T-cell (primary cell): ENCODE data around the gene RDM1. TPM values are rescaled to one million over a fixed set of nuclear protein-coding genes. Genes with fewer than 3 reads are reported as not detected.
"Not testable (repeated sequence)": the region's sequence is repeated elsewhere in the genome, so short reads cannot be mapped to it uniquely, and the experiment has no call there.

Source experiments
- ATAC-seq, 4 experiments: fragments of 200-7000 bp in 3 of 4; fragments of 150-1000 bp in 1 of 4; cut with Tn5 transposase; replicated peaks in 1 of 4; 1 replicate in 3 of 4; 2 replicates in 1 of 4; pipeline ENCODE4 v1.10.0; 2021; ENCODE audit warnings: moderate library complexity in 3 of 4, mild to moderate bottlenecking in 2 of 4, moderate number of reproducible peaks in 1 of 4
- CTCF ChIA-PET, 2 donors: fragments of 300-600 bp; sonication (Branson Sonifier 250); formaldehyde crosslinking; loops; one replicate each; lab custom pipeline; 2022; ENCODE audit warnings: antibody characterized with exemption in 2 of 2; lab: Charles Lee
- POLR2A ChIA-PET, 2 donors: fragments of 300-600 bp; sonication (Branson Sonifier 250); formaldehyde crosslinking; loops; one replicate each; lab custom pipeline; 2022; ENCODE audit warnings: antibody characterized with exemption in 2 of 2; lab: Charles Lee
- DNase-seq, 35 experiments: peaks; one replicate each; pipeline versions ENCODE4 v3.0.0 to v3.0.0-alpha.2; 2013 to 2023
- H3K27ac ChIP-seq: one replicate; pipeline ENCODE4 v1.5.1; 2013; ENCODE audit warnings: low read length
- H3K27me3 ChIP-seq, 2 experiments: replicated peaks in 1 of 2; 1 replicate in 1 of 2; 2 replicates in 1 of 2; pipeline versions ENCODE4 v1.6.1 to v1.7.0; 2013; ENCODE audit warnings: low read length in 1 of 2, mixed read lengths in 1 of 2; ENCODE audit not compliant: control insufficient read depth in 2 of 2, insufficient read depth in 2 of 2; ENCODE audit errors: extremely low read depth in 1 of 2
- H3K36me3 ChIP-seq, 2 donors: 1 replicate in 1 of 2; 2 replicates in 1 of 2; pipeline versions ENCODE4 v1.6.1 to v1.7.0; 2013; ENCODE audit warnings: low read length in 1 of 2; ENCODE audit not compliant: control insufficient read depth in 2 of 2, insufficient read depth in 1 of 2; ENCODE audit errors: extremely low read depth in 1 of 2
- H3K4me1 ChIP-seq, 2 experiments: 1 replicate in 1 of 2; 2 replicates in 1 of 2; pipeline versions ENCODE4 v1.6.1 to v1.7.0; 2013; ENCODE audit warnings: low read length in 2 of 2, mixed read lengths in 1 of 2; ENCODE audit not compliant: insufficient read depth in 2 of 2, control insufficient read depth in 1 of 2; ENCODE audit errors: extremely low read depth in 1 of 2
- H3K4me3 ChIP-seq, 2 donors: 1 replicate in 1 of 2; 2 replicates in 1 of 2; pipeline versions ENCODE4 v1.5.1 to v1.7.0; 2013; ENCODE audit warnings: mild to moderate bottlenecking in 2 of 2, low read length in 1 of 2, moderate library complexity in 1 of 2; ENCODE audit not compliant: control insufficient read depth in 1 of 2; ENCODE audit errors: extremely low read depth in 1 of 2
- H3K9me3 ChIP-seq: 2 replicates; pipeline ENCODE4 v1.7.0; 2013
- H3K27ac Mint-ChIP-seq, 2 donors: one replicate each; pipeline ENCODE4 v1.8.0; 2020 to 2021; ENCODE audit warnings: mild to moderate bottlenecking in 2 of 2, mixed read lengths in 2 of 2
- H3K27me3 Mint-ChIP-seq, 2 donors: one replicate each; pipeline ENCODE4 v1.8.0; 2021 to 2022; ENCODE audit warnings: mixed read lengths in 2 of 2
- H3K36me3 Mint-ChIP-seq: one replicate; pipeline ENCODE4 v1.8.0; 2021; ENCODE audit warnings: mixed read lengths
- H3K4me1 Mint-ChIP-seq, 3 donors: one replicate each; pipeline ENCODE4 v1.8.0; 2020 to 2022; ENCODE audit warnings: mixed read lengths in 3 of 3, mild to moderate bottlenecking in 1 of 3
- H3K4me3 Mint-ChIP-seq, 3 donors: one replicate each; pipeline ENCODE4 v1.8.0; 2020 to 2022; ENCODE audit warnings: mild to moderate bottlenecking in 3 of 3, mixed read lengths in 3 of 3, moderate library complexity in 3 of 3
- H3K9me3 Mint-ChIP-seq, 3 donors: one replicate each; pipeline ENCODE4 v1.8.0; 2020 to 2022; ENCODE audit warnings: mixed read lengths in 3 of 3
- WGBS: methylation state at CpG from one replicate; pipeline ENCODE4 v1.1.5; 2013; ENCODE audit warnings: missing lambda C conversion rate; ENCODE audit not compliant: insufficient coverage; 5-methylcytosine and 5-hydroxymethylcytosine counted together
- total RNA-seq, 35 experiments: library from RNA in 6 of 35; stranded (reverse) in 6 of 35; fragments of 120-200 nt in 1 of 35; gene quantifications; one replicate each; pipeline versions ENCODE4 v1.2.1 to v1.2.4 and lab custom pipeline; 2013 to 2026

The RDM1 gene
- total RNA-seq, 5 donors from 2014 or later (not counting 1 experiment from before 2014, with no cell fraction given): 0.40 to 1.5 (median 0.83) TPM

GRCh38 chr17:35900280-35900679 lies 30.3 kb downstream of the RDM1 start:
- Histone ChIP-seq H3K4me3 (no peak overlapping the region), H3K36me3 (no peaks in the 10 kb centered on the region), H3K27ac (peak overlapping the region; percentile 70), H3K9me3 (no peaks in the 10 kb centered on the region), H3K27me3 (no peaks in the 10 kb centered on the region), H3K4me1 (peaks cover 8 to 81% of the 10 kb centered on the region in 2 experiments)
- POLR2A ChIA-PET: interaction anchor here in 1 of 2 donors (0.6 kb wide), 1 partner anchor 58 kb away, joined by 4 read pairs; no protein-coding TSS in a partner anchor
- Mint-ChIP-seq H3K36me3 (no peaks in the 10 kb centered on the region), H3K27ac (peak overlapping the region; percentile 85 to 95), H3K4me1 (peaks cover 29 to 64% (median 63%) of the 10 kb centered on the region in 3 donors), H3K4me3 (peak overlapping the region; percentile 18 to 58 (median 58)), H3K27me3 (peaks cover 0 to 2% of the 10 kb centered on the region in 2 donors), H3K9me3 (no peaks in the 10 kb centered on the region)
- peak in 3 of 4 experiments; percentile 27 to 47 (median 36) for ATAC-seq
- CTCF ChIA-PET: interaction anchor here (0.7 to 1.0 kb wide), 2 partner anchors 9 to 21 kb away, joined by 3 to 8 read pairs; no protein-coding TSS in a partner anchor
- DNase-seq: peak in 4 of 35 experiments; percentile 30 to 49 (median 36)
- WGBS: 47% methylated on average over 3 of the region's 5 CpGs

DNA sequence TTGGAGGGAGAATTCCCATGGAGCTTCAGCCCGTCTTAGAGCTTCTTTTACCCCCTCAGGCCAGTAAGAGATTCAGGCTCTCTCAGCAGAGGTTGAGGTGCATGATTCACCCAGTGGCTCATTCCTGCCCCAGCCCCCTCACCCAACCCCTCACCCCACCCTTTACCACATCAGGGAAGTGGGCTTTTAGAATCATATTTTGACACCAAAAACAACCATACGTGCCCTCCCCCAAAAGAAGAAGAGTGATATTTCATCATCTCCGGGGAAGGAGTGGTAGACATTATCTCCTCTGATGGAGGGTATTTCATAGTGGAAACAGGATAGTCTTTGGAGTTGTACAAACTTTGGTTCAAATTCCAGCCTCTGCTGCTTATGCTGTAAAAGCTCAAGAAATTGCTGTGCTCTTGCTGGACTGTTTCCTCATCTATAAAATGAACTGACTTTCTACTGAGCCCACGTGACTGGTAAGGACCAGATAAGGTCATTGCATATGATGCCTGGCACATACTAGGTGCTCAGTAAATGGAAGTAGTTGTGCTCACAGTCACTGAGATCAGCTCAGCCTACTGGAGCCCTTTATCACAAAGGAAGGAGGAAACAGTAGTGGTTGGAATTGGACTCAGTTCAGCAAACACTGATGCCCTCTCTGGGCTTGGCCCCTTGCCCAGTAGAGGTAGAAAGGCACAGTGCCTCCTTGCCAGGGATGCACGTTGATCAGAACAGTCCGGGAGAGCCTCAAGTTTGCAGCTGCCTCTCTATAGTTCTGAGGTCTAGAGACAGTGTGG lies 32.1 kb downstream of the RDM1 start:
- ChIA-PET POLR2A (no interaction called here), CTCF (no interaction called here)
- Mint-ChIP-seq H3K36me3 (no peaks in the 10 kb centered on the region), H3K4me3 (peak overlapping the region in 2 of 3 donors; percentile 8 to 24), H3K9me3 (no peaks in the 10 kb centered on the region), H3K27ac (peak overlapping the region; percentile 85 to 95), H3K4me1 (peaks cover 29 to 72% (median 69%) of the 10 kb centered on the region in 3 donors), H3K27me3 (peaks cover 0 to 2% of the 10 kb centered on the region in 2 donors)
- Histone ChIP-seq H3K36me3 (no peaks in the 10 kb centered on the region), H3K4me1 (peaks cover 8 to 89% of the 10 kb centered on the region in 2 experiments), H3K4me3 (no peak overlapping the region), H3K9me3 (no peaks in the 10 kb centered on the region), H3K27me3 (no peaks in the 10 kb centered on the region), H3K27ac (peak overlapping the region; percentile 70)
- WGBS: 13% methylated on average over 2 of the region's 6 CpGs
- ATAC-seq (peak; percentile 25 to 70 (median 65)), DNase-seq (peak in 9 of 35 experiments; percentile 25 to 42 (median 35))

DNA sequence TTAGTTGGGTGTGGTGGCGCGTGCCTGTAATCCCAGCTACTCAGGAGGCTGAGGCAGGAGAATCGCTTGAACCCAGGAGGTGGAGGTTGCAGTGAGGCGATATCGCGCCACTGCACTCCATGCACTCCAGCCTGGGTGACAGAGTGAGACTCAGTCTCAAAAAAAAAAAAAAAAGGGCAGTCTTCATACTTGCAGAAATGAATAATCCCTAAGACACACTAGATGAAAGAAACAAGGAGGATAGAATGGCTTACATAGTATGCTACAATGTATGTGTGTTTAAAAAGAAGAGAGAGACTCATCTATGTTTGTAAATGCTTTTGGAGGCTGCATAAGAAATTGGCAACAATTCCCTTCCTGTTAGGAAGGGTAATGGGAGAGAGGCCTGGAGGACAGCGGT lies 32.8 kb downstream of the RDM1 start:
- H3K4me3 ChIP-seq, H3K36me3 Mint-ChIP-seq, ATAC-seq, POLR2A ChIA-PET, H3K36me3 ChIP-seq, DNase-seq, H3K27me3 Mint-ChIP-seq, H3K27me3 ChIP-seq, H3K9me3 Mint-ChIP-seq, H3K4me3 Mint-ChIP-seq, H3K9me3 ChIP-seq: not testable (repeated sequence)
- Mint-ChIP-seq H3K27ac (peak overlapping the region; percentile 79 to 85), H3K4me1 (peaks cover 36 to 71% (median 68%) of the 10 kb centered on the region in 3 donors)
- no CpG with 5 or more reads among the region's 7 CpGs for WGBS
- peak overlapping the region; percentile 70 for H3K27ac ChIP-seq
- CTCF ChIA-PET: interaction anchor here in 1 of 2 donors (0.7 kb wide), 1 partner anchor 101 kb away, joined by 6 read pairs; no protein-coding TSS in a partner anchor
- peaks cover 8 to 93% of the 10 kb centered on the region in 2 experiments for H3K4me1 ChIP-seq

GRCh38 chr17:35895636-35896587 lies 34.7 kb downstream of the RDM1 start:
- ChIA-PET CTCF (interaction anchor here in 1 of 2 donors (1.0 to 1.3 kb wide), 3 partner anchors 17 to 46 kb away, joined by 3 to 4 read pairs (median 3); no protein-coding TSS in a partner anchor), POLR2A (interaction anchor here in 1 of 2 donors (1.1 to 1.6 kb wide), 2 partner anchors 16 to 19 kb away, joined by 3 to 13 read pairs; partner anchors contain the start of gene CCL5)
- Histone ChIP-seq H3K36me3 (no peaks in the 10 kb centered on the region), H3K4me1 (peaks cover 9 to 95% of the 10 kb centered on the region in 2 experiments), H3K4me3 (no peak overlapping the region), H3K27me3 (no peaks in the 10 kb centered on the region), H3K9me3 (no peaks in the 10 kb centered on the region), H3K27ac (peak overlapping the region; percentile 69)
- Mint-ChIP-seq H3K27me3 (peaks cover 0 to 2% of the 10 kb centered on the region in 2 donors), H3K4me1 (peaks cover 46 to 76% (median 74%) of the 10 kb centered on the region in 3 donors), H3K27ac (peak overlapping the region; percentile 92), H3K4me3 (peak overlapping the region in 2 of 3 donors; percentile 40 to 48), H3K9me3 (no peaks in the 10 kb centered on the region), H3K36me3 (no peaks in the 10 kb centered on the region)
- peak in 20 of 35 experiments; percentile 17 to 75 (median 42) for DNase-seq
- 18% methylated on average over 9 of the region's 14 CpGs for WGBS
- ATAC-seq: peak in 3 of 4 experiments; percentile 21 to 74 (median 27)

- no peak for ATAC-seq
- no peak overlapping the region for H3K4me3 Mint-ChIP-seq
- WGBS: 100% methylated on average over 5 of the region's 7 CpGs
- Histone ChIP-seq H3K36me3 (no peaks in the 10 kb centered on the region), H3K27me3 (no peaks in the 10 kb centered on the region), H3K9me3 (no peaks in the 10 kb centered on the region), H3K4me3 (no peak overlapping the region), H3K4me1 (peaks cover 4 to 94% of the 10 kb centered on the region in 2 experiments), H3K27ac (no peak overlapping the region)
- H3K36me3 Mint-ChIP-seq: no peaks in the 10 kb centered on the region
- H3K9me3 Mint-ChIP-seq: no peaks in the 10 kb centered on the region
- ChIA-PET CTCF (no interaction called here), POLR2A (no interaction called here)
- H3K27me3 Mint-ChIP-seq: peaks cover 0 to 2% of the 10 kb centered on the region in 2 donors
- no peak for DNase-seq
- H3K4me1 Mint-ChIP-seq: peaks cover 50 to 75% (median 73%) of the 10 kb centered on the region in 3 donors
- peak overlapping the region; percentile 42 to 44 for H3K27ac Mint-ChIP-seq
These were observed 36.4 kb downstream of the RDM1 start for GRCh38 chr17:35894206-35894605.
